Activated T-cell treated with anti-CD3 and anti-CD28 coated beads for 24 hours (primary cell): ENCODE data around the gene AFF2.

ENCODE experiments used
- DNase-seq: peaks from one replicate; pipeline ENCODE4 v3.0.0-alpha.2; 2020; ENCODE audit warnings: low read depth

AFF2 gene

DNA sequence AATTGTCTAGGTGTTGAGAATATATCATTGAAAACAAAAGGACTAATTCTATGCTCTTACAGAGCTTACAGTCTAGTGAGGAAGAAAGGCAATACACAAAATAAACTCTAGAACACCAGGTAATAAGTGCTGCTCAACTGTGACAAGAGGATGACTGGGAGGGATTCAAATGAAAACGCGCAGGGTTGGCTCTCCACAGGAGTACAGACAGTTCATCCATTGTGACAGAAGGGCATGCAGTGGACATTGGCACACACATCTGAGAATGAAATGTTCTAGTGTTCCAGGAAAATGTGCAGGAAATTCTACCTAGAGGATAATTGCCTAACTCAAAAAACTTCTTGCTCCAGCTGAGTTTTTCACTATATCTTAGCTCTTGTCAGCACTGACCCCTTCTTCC lies 512.7 kb downstream of the AFF2 start:
- no peak for DNase-seq

DNA sequence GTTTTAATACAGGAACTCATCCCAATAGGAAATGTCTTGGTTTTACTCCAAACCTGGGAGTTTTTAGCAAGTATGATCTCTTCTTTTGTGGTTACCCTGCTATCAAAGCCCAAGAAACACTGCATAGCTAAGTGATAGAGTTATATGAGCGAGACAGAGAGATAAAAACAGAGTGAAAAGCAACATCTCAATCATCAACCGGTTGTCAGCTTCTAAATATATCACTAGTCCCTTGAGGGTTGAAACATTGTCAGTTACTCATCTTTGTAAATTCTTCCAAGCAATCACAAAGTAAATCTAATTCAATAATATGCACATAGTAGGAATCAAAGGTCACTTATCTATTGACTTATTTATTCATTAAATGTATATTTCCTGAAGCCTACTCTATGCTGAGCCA lies 520.7 kb downstream of the AFF2 start:
- no peak for DNase-seq

DNA sequence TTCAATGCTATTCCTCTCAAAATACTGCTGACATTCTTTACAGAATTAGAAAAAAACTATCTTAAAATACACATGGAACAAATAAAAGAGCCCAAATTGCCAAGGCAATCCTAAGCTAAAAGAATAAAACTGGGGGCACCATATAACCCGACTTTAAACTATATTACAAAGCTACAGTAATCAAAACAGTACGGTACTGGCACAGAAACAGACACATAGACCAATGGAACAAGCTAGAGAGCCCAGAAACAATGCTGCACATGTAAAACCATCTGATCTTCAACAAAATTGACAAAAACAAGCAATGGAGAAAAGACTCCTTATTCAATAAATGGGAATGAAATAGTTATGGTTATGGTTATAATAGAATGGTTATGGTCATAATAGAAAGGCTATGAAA lies 522.1 kb downstream of the AFF2 start:
- no peak for DNase-seq

DNA sequence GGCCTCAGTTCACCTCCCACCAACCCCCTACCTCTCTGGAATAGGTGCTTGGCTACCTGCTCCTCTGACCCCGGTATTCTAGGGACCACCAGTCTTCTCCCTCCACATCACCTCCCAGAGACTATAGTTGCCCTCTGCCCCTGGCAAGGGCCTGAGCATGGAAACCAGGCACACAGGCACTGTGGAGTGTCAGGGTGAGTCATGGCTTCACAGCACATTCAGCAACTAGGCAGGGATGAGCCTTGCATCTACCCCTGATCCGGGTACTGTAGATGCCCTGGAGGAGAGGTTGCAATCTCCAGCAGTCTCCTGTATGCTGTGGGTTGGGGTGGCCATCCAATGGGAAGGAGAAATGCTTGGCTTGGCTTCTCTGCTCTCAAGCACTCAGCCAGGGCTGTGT lies 532.0 kb downstream of the AFF2 start:
- no peak for DNase-seq

DNA sequence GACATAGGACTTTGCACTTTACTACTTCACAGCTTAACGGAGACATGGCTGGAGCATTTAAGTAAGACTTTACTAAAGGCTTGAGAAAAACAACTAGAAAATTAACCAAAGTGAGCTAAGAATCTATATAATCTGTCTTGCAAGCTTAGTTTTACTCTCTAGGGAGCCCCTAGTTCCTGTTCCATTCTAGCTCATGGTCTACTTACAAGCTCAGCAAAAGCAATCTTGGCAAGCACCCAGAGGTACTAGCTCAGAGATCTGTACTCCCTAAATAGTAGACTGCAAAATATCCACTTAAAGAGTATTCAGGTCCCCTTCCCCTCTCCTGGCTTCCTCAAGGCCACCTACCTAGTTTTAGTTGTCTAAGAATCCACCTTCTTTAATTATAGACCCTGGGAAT lies 535.7 kb downstream of the AFF2 start:
- DNase-seq = no peak

DNA sequence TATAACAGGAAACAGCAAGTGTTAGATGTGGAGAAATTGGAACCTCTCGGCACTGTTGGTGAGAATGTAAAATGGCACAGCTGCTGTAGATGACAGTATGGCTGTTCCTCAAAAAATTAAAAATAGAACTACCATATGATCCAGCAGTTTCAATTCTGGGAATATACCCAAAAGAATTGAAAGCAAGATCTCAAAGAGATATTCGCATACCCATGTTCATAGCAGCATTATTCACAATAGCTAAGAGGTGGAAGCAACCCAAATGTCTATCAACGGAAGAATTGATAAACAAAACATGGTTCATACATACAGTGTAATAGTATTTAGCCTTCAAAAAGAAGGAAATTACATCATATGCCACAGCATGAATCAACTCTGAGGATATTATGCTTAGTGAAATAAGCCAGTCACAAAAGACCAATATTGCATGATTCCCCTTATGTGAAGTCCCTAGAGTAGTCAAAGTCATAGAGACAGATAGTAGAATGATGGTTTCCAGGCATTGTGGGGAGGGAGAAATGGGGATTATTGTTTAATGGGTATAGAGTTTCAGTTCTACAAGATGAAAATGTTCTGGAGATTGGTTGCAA lies 537.0 kb downstream of the AFF2 start:
- DNase-seq = no peak

DNA sequence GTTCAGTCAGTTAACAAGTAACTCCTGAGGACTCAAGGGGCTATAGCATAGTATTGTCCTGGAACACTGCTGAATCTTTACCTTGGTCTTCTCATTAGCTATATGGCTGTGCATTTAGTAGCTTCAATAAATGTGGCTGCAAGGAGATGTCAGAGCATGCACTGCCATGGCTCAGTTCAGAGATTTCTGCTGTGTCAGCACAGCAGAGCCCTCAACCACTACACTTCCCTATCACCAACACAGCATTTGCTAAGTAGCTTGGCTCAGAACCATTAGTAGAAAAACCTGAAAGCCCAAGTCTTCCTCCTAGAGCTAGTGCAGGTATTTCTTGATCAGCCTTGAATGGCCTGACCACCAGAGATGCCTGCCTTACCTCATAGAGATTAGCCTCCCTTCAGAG lies 538.6 kb downstream of the AFF2 start:
- no peak for DNase-seq

DNA sequence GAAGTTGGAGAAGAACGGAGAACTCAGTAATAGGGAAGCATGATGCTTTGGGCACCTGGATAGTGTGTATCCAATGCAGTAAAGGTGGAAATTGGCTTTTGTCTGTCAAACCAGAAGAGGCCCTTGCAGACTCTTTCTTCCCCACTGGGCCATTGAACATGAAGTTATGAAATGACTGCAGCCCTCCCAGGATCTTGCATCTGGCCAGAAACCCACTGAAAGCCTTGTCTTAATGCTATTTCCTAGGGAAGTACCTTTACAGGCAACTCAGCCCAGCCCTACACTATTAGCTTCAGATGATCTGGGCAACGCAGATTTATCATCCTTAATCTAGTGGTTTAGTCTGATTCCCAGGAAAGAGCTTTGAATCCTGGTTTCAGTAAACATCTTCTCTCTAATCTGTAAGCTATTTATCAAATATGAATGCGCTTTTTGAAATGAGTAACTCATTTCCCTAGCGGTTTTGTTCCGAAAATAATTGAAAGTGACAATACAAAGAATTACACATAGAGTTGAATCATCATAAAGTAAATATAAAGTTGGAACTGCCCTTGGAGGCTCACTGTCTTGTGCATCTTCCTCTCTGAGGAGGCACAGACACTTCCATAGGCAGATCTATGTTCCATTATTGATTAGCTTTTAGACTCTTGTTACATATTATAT lies 540.6 kb downstream of the AFF2 start:
- DNase-seq = no peak

DNA sequence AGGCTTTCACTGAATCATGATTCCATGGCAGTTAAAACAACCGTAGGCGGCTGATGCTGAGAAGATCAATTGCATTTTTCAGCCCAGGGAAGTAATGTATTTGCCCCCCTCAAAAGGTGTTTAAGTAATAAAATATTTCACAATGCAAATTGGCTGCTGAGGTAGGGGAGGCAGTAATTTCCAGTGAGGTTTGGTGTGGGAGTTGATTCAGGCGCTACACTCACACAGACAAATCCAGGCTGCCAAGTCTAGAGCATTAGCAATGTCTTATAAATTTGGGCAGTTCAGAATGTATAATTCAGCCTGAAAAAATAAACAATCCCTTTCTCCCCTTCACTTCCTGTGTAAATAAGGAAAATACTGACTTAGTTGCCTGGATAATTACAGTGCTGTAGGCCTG lies 543.0 kb downstream of the AFF2 start:
- DNase-seq = no peak

DNA sequence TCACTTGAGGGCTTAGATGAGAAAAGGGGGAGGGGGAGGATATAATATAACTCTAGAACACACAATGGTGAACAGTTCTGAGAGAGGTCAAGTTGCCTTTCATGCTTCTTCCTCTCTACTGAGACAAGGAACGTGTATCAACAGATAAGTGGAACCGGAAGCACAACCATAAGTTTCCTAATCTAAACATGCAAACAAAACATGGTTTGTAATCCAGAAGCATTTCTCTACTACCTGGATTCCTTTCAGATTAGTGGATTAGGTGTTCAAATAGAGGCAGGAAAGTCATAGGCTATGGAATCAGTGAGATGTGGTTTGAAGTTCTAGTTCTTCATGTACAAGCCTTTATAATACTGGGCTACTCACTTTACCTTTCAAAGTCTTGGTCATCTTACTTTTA lies 544.1 kb downstream of the AFF2 start:
- no peak for DNase-seq

DNA sequence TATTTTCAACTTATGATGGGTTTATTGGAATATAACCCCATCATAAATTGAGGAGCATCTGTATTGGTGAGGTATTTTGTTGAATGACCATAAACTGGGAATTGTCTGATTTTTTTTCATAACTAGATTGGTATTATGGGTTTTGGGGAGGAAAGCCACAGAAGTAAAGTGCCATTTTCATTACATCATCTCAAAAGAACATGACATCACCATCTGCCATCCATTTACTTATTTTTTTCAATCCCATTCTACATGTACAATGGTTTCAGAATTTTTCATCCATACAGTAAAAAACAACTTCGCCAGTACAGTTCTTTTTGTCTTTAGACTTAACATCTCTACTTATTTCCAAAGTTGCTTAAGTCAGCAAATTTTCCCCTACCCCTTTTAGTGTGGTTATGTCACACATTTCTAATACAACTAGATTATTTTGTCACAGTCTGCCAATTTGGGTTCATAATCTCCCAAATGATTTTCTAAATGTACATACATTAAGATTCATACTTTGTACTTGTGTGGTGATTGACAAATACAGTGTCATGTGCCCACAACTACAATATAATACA lies 545.3 kb downstream of the AFF2 start:
- no peak for DNase-seq
